ENCODE results near the gene PIN1. TPM values are rescaled to one million over a fixed set of nuclear protein-coding genes. Genes with fewer than 3 reads are reported as not detected.

PIN1 gene
- total and polyA plus RNA-seq, 2 experiments from 2014 or later: 102 to 124 TPM

GRCh38 chr19:9883764-9884163 is 48.6 kb downstream of the PIN1 start:
- Histone ChIP-seq H3K4me3 (no peak overlapping the region), H3K27ac (no peak overlapping the region), H3K4me2 (ENCODE audit: unreplicated experiment) (no peak overlapping the region), H3K36me3 (ENCODE audit: low read depth) (no peaks in the 10 kb centered on the region), H3K9me2 (ENCODE audit: insufficient read depth) (no peaks in the 10 kb centered on the region), H3K27me3 (replicated peaks; ENCODE audit: insufficient read depth) (no peaks in the 10 kb centered on the region), H3K9ac (no peak overlapping the region), H3K79me2 (ENCODE audit: insufficient read depth) (no peaks in the 10 kb centered on the region), H3K9me3 (ENCODE audit: low read depth) (no peaks in the 10 kb centered on the region), H3K4me1 (ENCODE audit: insufficient read depth) (no peaks in the 10 kb centered on the region), H4K20me1 (ENCODE audit: insufficient read depth) (no peaks in the 10 kb centered on the region), H2AFZ (no peak overlapping the region), H3F3A (ENCODE audit: insufficient read depth) (no peaks in the 10 kb centered on the region)
- TF ChIP-seq EZH2 (IDR thresholded peaks at IDR 0.05; ENCODE audit: insufficient read depth, poor library complexity, severe bottlenecking) (no peak), EZH2phosphoT487 (IDR thresholded peaks at IDR 0.05; ENCODE audit: insufficient read depth, low read depth) (no peak)
- in situ Hi-C loops (cut with MboI): no loop called here
- DNase-seq: no peak
- WGBS, 2 experiments (ENCODE audit: low coverage in 1 of 2, low lambda C conversion rate in 2 of 2, missing lambda C conversion rate in 2 of 2): 73 to 81% methylated on average over 12 of the region's 12 CpGs

GRCh38 chr19:9885077-9885552 is 50.0 kb downstream of the PIN1 start:
- DNase-seq: peak; percentile 73
- H3K79me2 ChIP-seq (ENCODE audit: insufficient read depth): no peaks in the 10 kb centered on the region
- no peaks in the 10 kb centered on the region for H4K20me1 ChIP-seq (ENCODE audit: insufficient read depth)
- WGBS, 2 experiments (ENCODE audit: low coverage in 1 of 2, low lambda C conversion rate in 2 of 2, missing lambda C conversion rate in 2 of 2): 17 to 19% methylated on average over 6 to 8 of the region's 8 CpGs
- H3K36me3 ChIP-seq (ENCODE audit: low read depth): no peaks in the 10 kb centered on the region
- no peaks in the 10 kb centered on the region for H3K4me1 ChIP-seq (ENCODE audit: insufficient read depth)
- no peak overlapping the region for H2AFZ ChIP-seq
- TF ChIP-seq EZH2 (IDR thresholded peaks at IDR 0.05; ENCODE audit: insufficient read depth, poor library complexity, severe bottlenecking): no peak
- TF ChIP-seq EZH2phosphoT487 (IDR thresholded peaks at IDR 0.05; ENCODE audit: insufficient read depth, low read depth): no peak
- in situ Hi-C loops (cut with MboI): no loop called here
- no peaks in the 10 kb centered on the region for H3K27me3 ChIP-seq (replicated peaks; ENCODE audit: insufficient read depth)
- no peaks in the 10 kb centered on the region for H3K9me3 ChIP-seq (ENCODE audit: low read depth)
- H3K27ac ChIP-seq: no peak overlapping the region
- H3F3A ChIP-seq (ENCODE audit: insufficient read depth): no peaks in the 10 kb centered on the region
- H3K4me3 ChIP-seq: no peak overlapping the region
- no peaks in the 10 kb centered on the region for H3K9me2 ChIP-seq (ENCODE audit: insufficient read depth)
- H3K9ac ChIP-seq: no peak overlapping the region
- H3K4me2 ChIP-seq (ENCODE audit: unreplicated experiment): no peak overlapping the region

GRCh38 chr19:9891609-9892373 is 56.7 kb downstream of the PIN1 start:
- no peak overlapping the region for H3K9ac ChIP-seq

More at GRCh38 chr19:9891609-9892373, 56.7 kb downstream of the PIN1 start:
- Histone ChIP-seq H3K27me3 (replicated peaks; ENCODE audit: insufficient read depth) (no peaks in the 10 kb centered on the region), H3K79me2 (ENCODE audit: insufficient read depth) (no peaks in the 10 kb centered on the region), H3K4me1 (ENCODE audit: insufficient read depth) (no peaks in the 10 kb centered on the region), H2AFZ (no peak overlapping the region), H3F3A (ENCODE audit: insufficient read depth) (no peaks in the 10 kb centered on the region), H3K4me3 (no peak overlapping the region), H3K9me2 (ENCODE audit: insufficient read depth) (no peaks in the 10 kb centered on the region), H3K36me3 (ENCODE audit: low read depth) (no peaks in the 10 kb centered on the region), H4K20me1 (ENCODE audit: insufficient read depth) (no peaks in the 10 kb centered on the region), H3K4me2 (ENCODE audit: unreplicated experiment) (no peak overlapping the region), H3K27ac (no peak overlapping the region), H3K9me3 (ENCODE audit: low read depth) (no peaks in the 10 kb centered on the region)
- WGBS, 2 experiments (ENCODE audit: low coverage in 1 of 2, low lambda C conversion rate in 2 of 2, missing lambda C conversion rate in 2 of 2): 38 to 42% methylated on average over 6 of the region's 6 CpGs
- TF ChIP-seq EZH2phosphoT487 (IDR thresholded peaks at IDR 0.05; ENCODE audit: insufficient read depth, low read depth) (no peak), EZH2 (IDR thresholded peaks at IDR 0.05; ENCODE audit: insufficient read depth, poor library complexity, severe bottlenecking) (no peak)
- in situ Hi-C loops (cut with MboI): no loop called here
- no peak for DNase-seq

Small RNAs within 50 kb of the gene (small RNA-seq; reads per million reads assigned to genes)
- not detected for gene RF00156 (ENCODE audit: low read depth, low replicate concordance)

Other genes with a start within 250 kb of the PIN1 start
- 24.8 and 33.6 TPM in 2 replicates for gene ZNF561, start 214.1 kb upstream of the PIN1 start, total RNA-seq (2014; rRNA removed; shearing (Covaris generic))
- gene ZNF561, start 214.1 kb upstream of the PIN1 start, polyA plus RNA-seq (2016; fragmentation: Nextera tagmentation; extraction: Ambion mirVana): 15.5 and 16.0 TPM in 2 replicates
- gene ZNF562, start 160.2 kb upstream of the PIN1 start, total RNA-seq (2014; rRNA removed; shearing (Covaris generic)): 17.5 and 21.9 TPM in 2 replicates
- 7.2 and 8.0 TPM in 2 replicates for gene ZNF562, start 160.2 kb upstream of the PIN1 start, polyA plus RNA-seq (2016; fragmentation: Nextera tagmentation; extraction: Ambion mirVana)
- 5.9 and 7.1 TPM in 2 replicates for gene ZNF846, start 66.6 kb upstream of the PIN1 start, total RNA-seq (2014; rRNA removed; shearing (Covaris generic))
- 5.2 and 6.1 TPM in 2 replicates for gene ZNF846, start 66.6 kb upstream of the PIN1 start, polyA plus RNA-seq (2016; fragmentation: Nextera tagmentation; extraction: Ambion mirVana)
- 21.9 and 29.8 TPM in 2 replicates for gene FBXL12, start 16.2 kb upstream of the PIN1 start, total RNA-seq (2014; rRNA removed; shearing (Covaris generic))
- gene FBXL12, start 16.2 kb upstream of the PIN1 start, polyA plus RNA-seq (2016; fragmentation: Nextera tagmentation; extraction: Ambion mirVana): 27.1 and 28.5 TPM in 2 replicates
- gene UBL5, start 7.4 kb upstream of the PIN1 start, total RNA-seq (2014; rRNA removed; shearing (Covaris generic)): 392 and 413 TPM in 2 replicates
- gene UBL5, start 7.4 kb upstream of the PIN1 start, polyA plus RNA-seq (2016; fragmentation: Nextera tagmentation; extraction: Ambion mirVana): 605 and 606 TPM in 2 replicates
- gene OLFM2, start 101.2 kb downstream of the PIN1 start, total RNA-seq (2014; rRNA removed; shearing (Covaris generic)): 11.6 and 26.2 TPM in 2 replicates
- 8.9 and 9.4 TPM in 2 replicates for gene OLFM2, start 101.2 kb downstream of the PIN1 start, polyA plus RNA-seq (2016; fragmentation: Nextera tagmentation; extraction: Ambion mirVana)
- gene COL5A3, start 175.2 kb downstream of the PIN1 start, total RNA-seq (2014; rRNA removed; shearing (Covaris generic)): 22.8 and 26.8 TPM in 2 replicates
- gene COL5A3, start 175.2 kb downstream of the PIN1 start, polyA plus RNA-seq (2016; fragmentation: Nextera tagmentation; extraction: Ambion mirVana): 4.1 and 4.2 TPM in 2 replicates
- gene RDH8, start 178.2 kb downstream of the PIN1 start, total RNA-seq (2014; rRNA removed; shearing (Covaris generic)): 0.97 TPM in 1 of 2 replicates, not detected in the other
- 0.19 TPM in 1 of 2 replicates, not detected in the other for gene RDH8, start 178.2 kb downstream of the PIN1 start, polyA plus RNA-seq (2016; fragmentation: Nextera tagmentation; extraction: Ambion mirVana)